ENCODE measurements around the gene AMDHD1.

The AMDHD1 gene

DNA sequence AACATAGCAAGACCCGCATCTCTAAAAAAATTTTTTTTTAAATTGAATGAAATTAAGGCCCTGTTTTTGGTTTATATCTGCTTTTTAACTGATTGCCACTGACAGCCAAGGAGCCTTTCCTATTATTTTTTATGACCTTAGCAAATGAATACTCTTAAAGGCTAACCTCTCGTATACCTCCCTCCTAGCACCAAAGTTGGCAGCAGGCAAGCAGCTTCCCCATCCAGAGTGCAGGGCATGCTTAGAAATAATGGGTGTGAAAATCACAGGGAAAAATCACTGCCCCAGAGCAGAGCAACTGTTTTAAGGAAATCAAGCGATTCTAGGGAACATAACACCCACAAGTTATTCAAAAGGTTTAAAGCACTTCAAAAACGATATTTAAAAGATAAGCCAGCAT is 32.4 kb downstream of the AMDHD1 start:
- Mint-ChIP-seq H3K4me3 (no peak overlapping the region), H3K36me3 (ENCODE audit: low read depth) (no peaks in the 10 kb centered on the region), H3K4me1 (peaks cover 6% of the 10 kb centered on the region), H3K27ac (no peak overlapping the region), H3K27me3 (ENCODE audit: low read depth) (peaks cover 4% of the 10 kb centered on the region), H3K9me3 (no peaks in the 10 kb centered on the region)
- TF ChIP-seq, protein P1, sequence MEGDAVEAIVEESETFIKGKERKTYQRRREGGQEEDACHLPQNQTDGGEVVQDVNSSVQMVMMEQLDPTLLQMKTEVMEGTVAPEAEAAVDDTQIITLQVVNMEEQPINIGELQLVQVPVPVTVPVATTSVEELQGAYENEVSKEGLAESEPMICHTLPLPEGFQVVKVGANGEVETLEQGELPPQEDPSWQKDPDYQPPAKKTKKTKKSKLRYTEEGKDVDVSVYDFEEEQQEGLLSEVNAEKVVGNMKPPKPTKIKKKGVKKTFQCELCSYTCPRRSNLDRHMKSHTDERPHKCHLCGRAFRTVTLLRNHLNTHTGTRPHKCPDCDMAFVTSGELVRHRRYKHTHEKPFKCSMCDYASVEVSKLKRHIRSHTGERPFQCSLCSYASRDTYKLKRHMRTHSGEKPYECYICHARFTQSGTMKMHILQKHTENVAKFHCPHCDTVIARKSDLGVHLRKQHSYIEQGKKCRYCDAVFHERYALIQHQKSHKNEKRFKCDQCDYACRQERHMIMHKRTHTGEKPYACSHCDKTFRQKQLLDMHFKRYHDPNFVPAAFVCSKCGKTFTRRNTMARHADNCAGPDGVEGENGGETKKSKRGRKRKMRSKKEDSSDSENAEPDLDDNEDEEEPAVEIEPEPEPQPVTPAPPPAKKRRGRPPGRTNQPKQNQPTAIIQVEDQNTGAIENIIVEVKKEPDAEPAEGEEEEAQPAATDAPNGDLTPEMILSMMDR (IDR thresholded peaks at IDR 0.05; ENCODE audit: unreplicated experiment in 3 of 3), result no peak

DNA sequence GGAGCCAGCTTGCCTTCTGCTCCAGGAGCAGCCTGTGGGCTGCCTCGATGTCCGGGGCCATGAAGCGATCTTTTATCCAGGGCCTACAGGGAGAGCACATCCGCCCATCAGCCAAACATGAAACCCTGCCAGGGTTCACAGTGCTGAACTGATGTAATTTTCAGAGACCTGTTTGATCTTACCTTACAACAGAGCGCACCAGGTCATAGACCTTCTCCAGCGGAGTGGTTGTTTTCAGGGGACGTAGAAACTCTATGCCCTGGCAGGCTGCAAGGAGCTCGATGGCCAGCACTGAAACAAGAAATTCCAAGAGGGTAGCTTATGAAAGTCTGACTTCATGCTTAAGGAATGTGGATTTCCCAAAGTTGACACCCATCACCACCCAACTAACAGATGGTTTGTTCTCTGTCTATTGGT is 33.3 kb downstream of the AMDHD1 start:
- TF ChIP-seq, protein P1 (IDR thresholded peaks at IDR 0.05; ENCODE audit: unreplicated experiment in 3 of 3), result no peak
- Mint-ChIP-seq H3K36me3 (ENCODE audit: low read depth) (no peaks in the 10 kb centered on the region), H3K4me1 (peaks cover 6% of the 10 kb centered on the region), H3K27ac (no peak overlapping the region), H3K4me3 (no peak overlapping the region), H3K9me3 (no peaks in the 10 kb centered on the region), H3K27me3 (ENCODE audit: low read depth) (no peaks in the 10 kb centered on the region)

DNA sequence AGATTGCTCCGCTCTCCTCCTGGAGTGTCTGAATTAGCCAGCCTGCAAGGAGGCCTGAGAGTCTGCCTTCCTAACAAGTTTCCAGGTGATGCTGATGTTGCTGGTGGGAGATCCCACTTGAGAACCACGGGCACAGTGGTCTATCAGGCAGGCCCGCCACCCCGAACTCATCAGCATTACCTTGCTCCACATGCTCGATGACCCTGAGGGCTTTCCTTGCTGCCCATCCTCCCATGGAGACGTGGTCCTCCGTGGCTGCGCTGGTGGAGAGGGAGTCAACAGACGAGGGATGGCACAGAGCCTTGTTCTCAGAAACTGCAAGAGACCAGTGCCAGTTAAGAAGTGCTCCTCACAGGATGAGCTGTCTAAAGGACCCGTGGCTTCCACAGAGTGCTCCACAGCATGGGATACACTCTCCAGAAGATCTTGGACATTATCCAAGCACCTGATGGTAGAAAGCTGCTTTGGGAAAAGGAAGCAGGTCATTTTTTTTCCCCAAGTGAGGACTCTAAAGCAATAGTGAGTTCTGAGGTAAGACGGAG is 34.7 kb downstream of the AMDHD1 start:
- H3K4me1 Mint-ChIP-seq, result peaks cover 6% of the 10 kb centered on the region
- TF ChIP-seq, protein P1 (IDR thresholded peaks at IDR 0.05; ENCODE audit: unreplicated experiment in 3 of 3), result no peak
- H3K36me3 Mint-ChIP-seq (ENCODE audit: low read depth), result no peaks in the 10 kb centered on the region
- no peaks in the 10 kb centered on the region for H3K27me3 Mint-ChIP-seq (ENCODE audit: low read depth)
- H3K9me3 Mint-ChIP-seq, result no peaks in the 10 kb centered on the region
- no peak overlapping the region for H3K27ac Mint-ChIP-seq
- no peak overlapping the region for H3K4me3 Mint-ChIP-seq

DNA sequence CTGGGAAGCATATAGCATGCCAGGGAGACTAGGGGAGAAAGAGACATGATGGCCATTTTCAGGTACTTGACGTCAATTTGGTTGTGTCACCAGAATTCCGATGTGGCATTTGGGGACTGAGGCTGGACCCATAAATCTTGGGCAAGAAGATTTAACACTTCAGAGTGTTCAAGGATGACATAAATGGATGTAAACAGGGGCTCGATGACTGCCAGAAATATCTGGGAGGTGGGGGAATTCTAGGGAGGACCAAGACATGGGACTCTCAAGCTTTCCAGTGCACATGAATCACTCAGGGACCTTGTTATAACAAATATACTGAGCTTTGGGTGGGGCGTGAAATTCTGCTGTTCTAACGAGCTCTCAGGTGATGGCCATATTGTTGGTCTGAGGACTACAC is 35.2 kb downstream of the AMDHD1 start:
- TF ChIP-seq, protein P1 (IDR thresholded peaks at IDR 0.05; ENCODE audit: unreplicated experiment in 3 of 3), result no peak
- no peak overlapping the region for H3K27ac Mint-ChIP-seq
- H3K36me3 Mint-ChIP-seq (ENCODE audit: low read depth), result no peaks in the 10 kb centered on the region
- no peak overlapping the region for H3K4me3 Mint-ChIP-seq
- peaks cover 6% of the 10 kb centered on the region for H3K4me1 Mint-ChIP-seq
- no peaks in the 10 kb centered on the region for H3K27me3 Mint-ChIP-seq (ENCODE audit: low read depth)
- H3K9me3 Mint-ChIP-seq, result no peaks in the 10 kb centered on the region

DNA sequence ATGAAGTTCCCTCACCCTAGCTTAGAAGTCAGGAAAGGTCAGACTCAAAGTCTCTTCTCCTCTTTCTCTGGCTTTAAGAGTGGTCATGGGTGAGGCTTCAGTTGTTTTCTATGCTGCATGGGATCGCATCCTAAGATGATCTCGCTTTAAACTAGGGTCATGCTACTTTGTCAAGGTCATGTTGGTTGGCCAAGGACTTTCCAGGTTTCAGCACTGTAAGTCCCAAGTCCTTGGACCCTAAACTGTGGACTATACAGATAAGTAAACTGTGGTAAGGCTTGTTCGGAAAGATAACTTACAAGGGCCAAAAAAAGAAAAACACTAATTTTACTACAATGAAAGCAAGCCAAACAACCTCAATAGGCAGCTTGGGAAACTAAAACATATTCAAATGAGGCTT is 35.6 kb downstream of the AMDHD1 start:
- H3K4me3 Mint-ChIP-seq, result no peak overlapping the region
- TF ChIP-seq, protein P1 (IDR thresholded peaks at IDR 0.05; ENCODE audit: unreplicated experiment in 3 of 3), result no peak
- H3K36me3 Mint-ChIP-seq (ENCODE audit: low read depth), result no peaks in the 10 kb centered on the region
- H3K27ac Mint-ChIP-seq, result no peak overlapping the region
- H3K27me3 Mint-ChIP-seq (ENCODE audit: low read depth), result no peaks in the 10 kb centered on the region
- no peaks in the 10 kb centered on the region for H3K9me3 Mint-ChIP-seq
- H3K4me1 Mint-ChIP-seq, result peaks cover 6% of the 10 kb centered on the region

DNA sequence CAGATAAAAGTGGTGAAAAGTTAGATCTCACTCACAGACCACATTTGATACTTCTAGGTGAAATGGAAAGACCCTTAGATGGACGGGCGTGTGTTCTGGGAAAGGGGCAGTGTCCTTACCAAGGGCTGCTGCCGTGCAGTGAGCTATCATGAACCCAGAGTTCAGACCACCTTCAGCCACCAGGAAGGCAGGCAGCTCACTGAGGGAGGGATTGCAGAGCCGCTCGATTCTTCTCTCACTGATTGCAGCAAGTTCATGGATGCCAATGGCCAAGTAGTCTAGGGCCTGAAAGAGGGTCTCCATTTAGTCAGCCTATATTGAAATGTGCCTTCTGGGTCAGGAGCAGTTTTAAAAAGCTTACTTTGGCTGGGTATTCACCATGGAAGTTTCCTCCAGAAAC is 37.3 kb downstream of the AMDHD1 start:
- Mint-ChIP-seq H3K4me1 (no peaks in the 10 kb centered on the region), H3K27me3 (ENCODE audit: low read depth) (no peaks in the 10 kb centered on the region), H3K4me3 (no peak overlapping the region), H3K27ac (no peak overlapping the region), H3K36me3 (ENCODE audit: low read depth) (no peaks in the 10 kb centered on the region), H3K9me3 (no peaks in the 10 kb centered on the region)
- TF ChIP-seq, protein P1 (IDR thresholded peaks at IDR 0.05; ENCODE audit: unreplicated experiment in 3 of 3), result no peak

Data from nephron (organoid).